Fibroblast of the aortic adventitia (primary cell): ENCODE measurements around the gene RBM4B. TPM values are rescaled to one million over a fixed set of nuclear protein-coding genes. Genes with fewer than 3 reads are reported as not detected.

Source experiments
- DNase-seq: peaks from one replicate; pipeline ENCODE4 v3.0.0-alpha.2; 2010; ENCODE audit warnings: low read depth
- H3K4me3 ChIP-seq: 2 replicates; pipeline ENCODE4 v1.5.1; 2011; ENCODE audit warnings: low read depth, mild to moderate bottlenecking, control low read depth, low read length, moderate library complexity
- small RNA-seq: library from RNA; depleted of rRNA; stranded (forward); fragments of <200 nt; gene quantifications from one replicate; pipeline ENCODE3, GENCODE V24; 2012
- total RNA-seq: library from RNA; depleted of rRNA; stranded (reverse); fragments of >200 nt; gene quantifications from 2 replicates; pipeline ENCODE4 v1.2.3, GENCODE V29; 2012; ENCODE audit warnings: low replicate concordance
- TF ChIP-seq, protein P1 (sequence below): IDR thresholded peaks from 2 replicates; pipeline ENCODE4 v1.5.1; 2011; ENCODE audit warnings: mild to moderate bottlenecking, low read length, control low read depth, inconsistent platforms; ENCODE audit not compliant: insufficient read depth

Gene RBM4B
- total RNA-seq, 1 donor = 23.9 TPM

DNA sequence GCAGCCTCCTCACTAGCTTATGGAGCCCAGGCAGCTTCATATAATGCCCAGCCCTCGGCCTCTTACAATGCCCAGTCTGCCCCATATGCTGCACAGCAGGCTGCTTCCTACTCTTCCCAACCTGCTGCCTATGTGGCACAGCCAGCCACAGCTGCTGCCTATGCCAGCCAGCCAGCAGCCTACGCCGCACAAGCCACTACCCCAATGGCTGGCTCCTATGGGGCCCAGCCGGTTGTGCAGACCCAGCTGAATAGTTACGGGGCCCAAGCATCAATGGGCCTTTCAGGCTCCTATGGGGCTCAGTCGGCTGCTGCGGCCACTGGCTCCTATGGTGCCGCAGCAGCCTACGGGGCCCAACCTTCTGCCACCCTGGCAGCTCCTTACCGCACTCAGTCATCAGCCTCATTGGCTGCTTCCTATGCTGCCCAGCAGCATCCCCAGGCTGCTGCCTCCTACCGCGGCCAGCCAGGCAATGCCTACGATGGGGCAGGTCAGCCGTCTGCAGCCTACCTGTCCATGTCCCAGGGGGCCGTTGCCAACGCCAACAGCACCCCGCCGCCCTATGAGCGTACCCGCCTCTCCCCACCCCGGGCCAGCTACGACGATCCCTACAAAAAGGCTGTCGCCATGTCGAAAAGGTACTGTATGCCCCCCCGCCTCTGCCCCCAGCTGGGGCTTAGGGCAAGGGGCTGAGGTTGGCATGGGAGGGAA, 52.5 kb downstream of the RBM4B start:
- no peak overlapping the region for H3K4me3 ChIP-seq
- TF ChIP-seq, protein P1, sequence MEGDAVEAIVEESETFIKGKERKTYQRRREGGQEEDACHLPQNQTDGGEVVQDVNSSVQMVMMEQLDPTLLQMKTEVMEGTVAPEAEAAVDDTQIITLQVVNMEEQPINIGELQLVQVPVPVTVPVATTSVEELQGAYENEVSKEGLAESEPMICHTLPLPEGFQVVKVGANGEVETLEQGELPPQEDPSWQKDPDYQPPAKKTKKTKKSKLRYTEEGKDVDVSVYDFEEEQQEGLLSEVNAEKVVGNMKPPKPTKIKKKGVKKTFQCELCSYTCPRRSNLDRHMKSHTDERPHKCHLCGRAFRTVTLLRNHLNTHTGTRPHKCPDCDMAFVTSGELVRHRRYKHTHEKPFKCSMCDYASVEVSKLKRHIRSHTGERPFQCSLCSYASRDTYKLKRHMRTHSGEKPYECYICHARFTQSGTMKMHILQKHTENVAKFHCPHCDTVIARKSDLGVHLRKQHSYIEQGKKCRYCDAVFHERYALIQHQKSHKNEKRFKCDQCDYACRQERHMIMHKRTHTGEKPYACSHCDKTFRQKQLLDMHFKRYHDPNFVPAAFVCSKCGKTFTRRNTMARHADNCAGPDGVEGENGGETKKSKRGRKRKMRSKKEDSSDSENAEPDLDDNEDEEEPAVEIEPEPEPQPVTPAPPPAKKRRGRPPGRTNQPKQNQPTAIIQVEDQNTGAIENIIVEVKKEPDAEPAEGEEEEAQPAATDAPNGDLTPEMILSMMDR = no peak
- DNase-seq = no peak

DNA sequence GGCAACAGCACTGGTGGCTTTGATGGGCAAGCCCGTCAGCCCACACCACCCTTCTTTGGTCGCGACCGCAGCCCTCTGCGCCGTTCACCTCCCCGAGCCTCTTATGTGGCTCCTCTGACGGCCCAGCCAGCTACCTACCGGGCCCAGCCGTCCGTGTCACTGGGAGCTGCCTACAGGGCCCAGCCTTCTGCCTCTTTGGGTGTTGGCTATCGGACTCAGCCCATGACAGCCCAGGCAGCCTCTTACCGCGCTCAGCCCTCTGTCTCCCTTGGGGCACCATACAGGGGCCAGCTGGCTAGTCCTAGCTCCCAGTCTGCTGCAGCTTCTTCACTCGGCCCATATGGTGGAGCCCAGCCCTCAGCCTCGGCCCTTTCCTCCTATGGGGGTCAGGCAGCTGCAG, 53.2 kb downstream of the RBM4B start:
- DNase-seq = no peak
- TF ChIP-seq, protein P1 = no peak
- H3K4me3 ChIP-seq = no peak overlapping the region

DNA sequence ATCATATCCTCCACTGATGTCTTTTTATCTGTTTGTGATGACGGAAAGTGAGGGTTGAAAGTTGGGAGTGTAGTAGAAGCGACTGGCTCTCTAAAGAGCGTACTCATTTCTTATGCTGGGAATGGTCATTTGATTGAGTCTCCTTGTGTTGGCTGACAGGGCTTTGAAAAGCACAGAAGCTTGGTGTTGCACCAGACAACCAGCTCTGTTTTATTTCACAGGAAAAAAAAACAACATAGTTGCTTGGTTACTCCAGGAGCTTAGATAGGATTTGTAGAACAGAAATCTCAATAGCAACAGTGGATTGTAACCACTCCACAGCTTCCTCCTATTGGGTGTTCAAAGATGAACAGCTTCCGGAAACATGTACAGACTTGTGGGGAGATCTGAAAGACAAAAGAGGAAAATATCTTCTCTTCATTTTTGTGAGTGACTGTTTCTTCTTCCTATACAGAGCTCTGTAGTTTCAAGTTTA, 58.6 kb downstream of the RBM4B start:
- TF ChIP-seq, protein P1 = no peak
- DNase-seq = peak; percentile 79
- peak overlapping the region; percentile 96 for H3K4me3 ChIP-seq

DNA sequence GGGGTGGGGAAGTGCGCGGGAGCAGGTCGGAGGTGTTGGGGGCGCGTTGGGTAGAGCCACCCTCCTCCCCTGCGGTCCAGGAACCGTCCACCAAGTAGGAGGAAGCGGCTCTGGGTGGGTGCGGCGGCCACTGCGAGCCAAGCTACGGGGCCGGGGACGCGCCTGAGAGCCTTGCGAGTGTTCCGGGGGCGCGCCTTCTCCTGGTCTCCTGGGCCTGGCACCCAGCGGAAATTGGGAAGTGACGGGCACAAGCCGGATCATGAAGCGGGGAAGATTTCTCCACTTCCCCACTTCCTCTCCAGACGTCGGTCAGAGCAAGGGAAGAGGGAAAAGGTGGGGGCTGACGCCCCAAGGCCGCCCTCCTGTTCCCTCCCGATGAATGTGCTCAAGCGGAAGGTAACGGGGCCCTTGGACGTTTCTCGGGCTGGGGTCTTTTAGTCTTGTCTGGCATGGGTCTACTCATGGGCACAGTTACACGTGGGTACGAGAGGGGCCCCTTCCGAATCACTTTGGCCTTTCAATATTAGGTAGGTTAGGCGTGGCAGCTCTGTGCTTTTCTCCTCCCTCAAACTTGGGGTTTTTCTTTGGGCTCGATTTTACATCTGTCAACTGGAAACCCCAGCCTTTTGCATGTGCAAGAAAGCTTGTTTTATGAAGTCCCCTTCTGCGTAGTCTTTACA, 60.4 kb downstream of the RBM4B start:
- DNase-seq = no peak
- TF ChIP-seq, protein P1 = no peak
- peak overlapping the region; percentile 96 for H3K4me3 ChIP-seq

DNA sequence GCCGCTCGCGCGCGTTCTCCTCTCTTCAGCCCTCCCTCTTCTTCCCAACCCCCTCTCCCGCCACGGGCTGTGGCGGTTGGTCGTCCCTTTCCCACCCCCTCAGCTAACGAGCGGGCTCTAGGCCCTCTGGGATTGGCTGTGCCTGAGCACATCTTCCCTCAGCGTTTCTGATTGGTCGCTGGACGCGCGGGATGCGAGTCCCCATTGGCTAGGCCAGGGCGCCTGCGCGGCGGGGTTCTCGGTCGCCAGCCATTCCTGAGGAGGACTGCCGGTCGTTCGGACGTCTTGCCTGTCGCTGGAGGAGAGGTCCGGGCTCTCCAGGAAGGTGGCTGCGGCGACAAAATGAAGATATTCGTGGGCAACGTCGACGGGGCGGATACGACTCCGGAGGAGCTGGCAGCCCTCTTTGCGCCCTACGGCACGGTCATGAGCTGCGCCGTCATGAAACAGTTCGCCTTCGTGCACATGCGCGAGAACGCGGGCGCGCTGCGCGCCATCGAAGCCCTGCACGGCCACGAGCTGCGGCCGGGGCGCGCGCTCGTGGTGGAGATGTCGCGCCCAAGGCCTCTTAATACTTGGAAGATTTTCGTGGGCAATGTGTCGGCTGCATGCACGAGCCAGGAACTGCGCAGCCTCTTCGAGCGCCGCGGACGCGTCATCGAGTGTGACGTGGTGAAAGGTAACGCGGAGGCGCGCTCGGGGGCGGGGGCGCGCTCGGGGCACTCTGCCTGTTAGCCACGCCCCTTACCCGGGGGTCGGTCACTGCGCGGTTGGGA, 61.1 kb downstream of the RBM4B start, which contains the start of gene RBM14:
Gene RBM14 (plus strand): TSS at position 252 of the 776 bp plus-strand sequence. CDS start 91 bp downstream, at position 343.
- TF ChIP-seq, protein P1 = no peak
- peak within 1 kb of the TSS; percentile 96 for H3K4me3 ChIP-seq
- DNase-seq = peak; percentile 99

Small RNA genes lying within 50 kb of the gene (small RNA-seq; reads per million reads assigned to genes)
- gene RN7SL12P (not detected), gene RNU4-39P (not detected)

Other genes with a start within 250 kb of the RBM4B start
- gene MRPL11, start 239.0 kb downstream of the RBM4B start, total RNA-seq = 39.4 and 40.0 TPM in 2 replicates
- 9.0 and 10.8 TPM in 2 replicates for gene PELI3, start 211.0 kb downstream of the RBM4B start, total RNA-seq
- gene DPP3, start 197.5 kb downstream of the RBM4B start, total RNA-seq = 19.0 and 31.7 TPM in 2 replicates
- 41.7 and 54.7 TPM in 2 replicates for gene BBS1, start 167.3 kb downstream of the RBM4B start, total RNA-seq
- gene ZDHHC24, start 131.8 kb downstream of the RBM4B start, total RNA-seq = 8.6 and 11.0 TPM in 2 replicates
- gene ACTN3, start 131.0 kb downstream of the RBM4B start, total RNA-seq = not detected in 2 replicates
- gene CTSF, start 109.3 kb downstream of the RBM4B start, total RNA-seq = 35.0 and 47.1 TPM in 2 replicates
- 0.45 and 1.1 TPM in 2 replicates for gene CCDC87, start 84.8 kb downstream of the RBM4B start, total RNA-seq
- gene CCS, start 84.7 kb downstream of the RBM4B start, total RNA-seq = 28.3 and 54.4 TPM in 2 replicates
- 11.4 and 26.9 TPM in 2 replicates for gene RBM14, start 61.3 kb downstream of the RBM4B start, total RNA-seq
- 34.5 and 73.8 TPM in 2 replicates for gene RBM4, start 39.2 kb downstream of the RBM4B start, total RNA-seq
- gene SPTBN2, start 51.3 kb upstream of the RBM4B start, total RNA-seq = 0.27 and 4.9 TPM in 2 replicates
- 5.3 and 10.7 TPM in 2 replicates for gene RCE1, start 165.6 kb upstream of the RBM4B start, total RNA-seq
- gene LRFN4, start 179.2 kb upstream of the RBM4B start, total RNA-seq = 5.9 and 25.8 TPM in 2 replicates